GM12865 (cell line): ENCODE data around the gene COL6A3.

Source experiments
- DNase-seq: peaks from one replicate; pipeline ENCODE4 v3.0.0; 2010; ENCODE audit warnings: low read depth
- H3K4me3 ChIP-seq: 2 replicates; pipeline ENCODE4 v1.5.1; 2011; ENCODE audit warnings: mild to moderate bottlenecking, low read depth, low read length, control low read depth
- CTCF ChIP-seq: IDR thresholded peaks from 2 replicates; pipeline ENCODE4 v1.5.1; 2011; ENCODE audit warnings: low read length, control low read depth, low read depth, inconsistent platforms; ENCODE audit not compliant: insufficient read depth; ENCODE audit errors: missing control alignments

COL6A3 gene

GRCh38 chr2:237330541-237330940 lies 83.4 kb downstream of the COL6A3 start:
- H3K4me3 ChIP-seq, result no peak overlapping the region
- TF ChIP-seq CTCF, result no peak
- DNase-seq, result no peak

GRCh38 chr2:237327175-237327950 lies 86.6 kb downstream of the COL6A3 start:
- DNase-seq, result no peak
- H3K4me3 ChIP-seq, result no peak overlapping the region
- TF ChIP-seq CTCF, result no peak

- no peak for TF ChIP-seq CTCF
- H3K4me3 ChIP-seq, result no peak overlapping the region
- DNase-seq, result no peak
Observed at GRCh38 chr2:237326266-237327171, 87.4 kb downstream of the COL6A3 start.

- no peak overlapping the region for H3K4me3 ChIP-seq
- TF ChIP-seq CTCF, result no peak
- no peak for DNase-seq
Observed at GRCh38 chr2:237324837-237325236, 89.1 kb downstream of the COL6A3 start.

GRCh38 chr2:237324405-237324831 lies 89.5 kb downstream of the COL6A3 start:
- no peak overlapping the region for H3K4me3 ChIP-seq
- no peak for TF ChIP-seq CTCF
- DNase-seq, result no peak

- no peak for DNase-seq
- H3K4me3 ChIP-seq, result no peak overlapping the region
- no peak for TF ChIP-seq CTCF
Observed at GRCh38 chr2:237323656-237324055, 90.3 kb downstream of the COL6A3 start.

GRCh38 chr2:237322564-237322963 lies 91.4 kb downstream of the COL6A3 start:
- peak; percentile 55 for TF ChIP-seq CTCF
- no peak overlapping the region for H3K4me3 ChIP-seq
- peak; percentile 30 for DNase-seq
